ENCODE results near the gene CAND2.

GRCh38 chr3:12791430-12791829 lies 5.0 kb upstream of the CAND2 start:
- TF ChIP-seq JUNB (CRISPR knock-in tag; conservative IDR thresholded peaks at IDR 0.05) (no peak), FOXM1 (IDR thresholded peaks at IDR 0.05; ENCODE audit: low read depth) (no peak), FOXM1 (CRISPR knock-in tag; IDR thresholded peaks at IDR 0.05; ENCODE audit: low read depth) (no peak), JUN (IDR thresholded peaks at IDR 0.05; ENCODE audit: borderline replicate concordance, low read depth, low read length) (no peak), JUN (CRISPR knock-in tag; IDR thresholded peaks at IDR 0.05; ENCODE audit: borderline replicate concordance) (no peak), NR1H2 (CRISPR knock-in tag; IDR thresholded peaks at IDR 0.05) (no peak), BCL6 (CRISPR knock-in tag; IDR thresholded peaks at IDR 0.05) (no peak), FOXK1 (CRISPR knock-in tag; IDR thresholded peaks at IDR 0.05; ENCODE audit: borderline replicate concordance) (no peak)

Measured in K562 (cell line).